ENCODE data around the gene PPP1R12C.
"Not testable (repeated sequence)": the region's sequence is repeated elsewhere in the genome, so short reads cannot be mapped to it uniquely, and the experiment has no call there.

PPP1R12C gene

DNA sequence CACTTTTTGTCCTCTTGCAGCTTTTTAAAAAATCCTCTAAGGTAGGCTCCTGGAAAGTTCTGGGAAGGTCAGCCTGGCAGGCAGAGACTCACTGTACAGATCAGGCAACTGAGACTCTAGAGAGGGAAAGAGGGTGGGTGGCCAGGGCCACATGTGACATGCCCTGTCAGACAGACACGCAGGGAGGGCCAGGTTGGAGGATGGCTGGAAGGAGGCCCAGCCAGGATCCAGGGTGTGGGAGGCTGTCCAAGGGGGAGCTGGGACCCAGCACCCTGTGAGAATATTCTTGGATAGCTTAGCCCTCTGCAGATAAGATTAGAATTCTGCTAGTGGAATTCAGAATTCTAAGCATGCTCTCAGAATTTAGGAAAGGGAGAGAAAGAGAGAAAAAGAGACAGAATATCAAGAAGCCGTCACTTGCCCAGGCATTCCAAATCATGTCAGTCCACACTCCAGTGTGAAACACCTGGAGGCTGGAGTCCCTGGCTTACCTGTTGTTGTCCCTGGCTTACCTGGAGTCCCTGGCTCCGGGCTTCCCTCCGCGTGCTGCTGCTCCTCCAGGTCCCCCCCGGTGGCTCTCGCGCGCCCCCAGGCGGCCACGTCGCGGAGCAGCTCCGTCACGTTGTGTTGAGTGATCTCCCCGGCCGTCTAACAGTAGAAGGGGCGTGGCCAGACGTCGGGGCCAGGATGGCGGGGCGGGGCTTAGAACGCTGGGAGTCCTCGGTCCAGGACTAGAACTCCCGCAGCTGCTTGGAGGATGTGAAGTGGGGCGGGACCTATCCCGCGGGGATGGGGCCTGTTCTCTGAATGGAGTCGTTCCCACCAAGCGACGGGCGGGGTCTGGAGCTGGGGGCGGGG lies 42.9 kb upstream of the PPP1R12C start:
- H3K4me3 ChIP-seq (replicated peaks; ENCODE audit: low read depth, low read length), result no peak overlapping the region
- peak; percentile 85 for DNase-seq (ENCODE audit: low read depth)
- TF ChIP-seq, protein P1, sequence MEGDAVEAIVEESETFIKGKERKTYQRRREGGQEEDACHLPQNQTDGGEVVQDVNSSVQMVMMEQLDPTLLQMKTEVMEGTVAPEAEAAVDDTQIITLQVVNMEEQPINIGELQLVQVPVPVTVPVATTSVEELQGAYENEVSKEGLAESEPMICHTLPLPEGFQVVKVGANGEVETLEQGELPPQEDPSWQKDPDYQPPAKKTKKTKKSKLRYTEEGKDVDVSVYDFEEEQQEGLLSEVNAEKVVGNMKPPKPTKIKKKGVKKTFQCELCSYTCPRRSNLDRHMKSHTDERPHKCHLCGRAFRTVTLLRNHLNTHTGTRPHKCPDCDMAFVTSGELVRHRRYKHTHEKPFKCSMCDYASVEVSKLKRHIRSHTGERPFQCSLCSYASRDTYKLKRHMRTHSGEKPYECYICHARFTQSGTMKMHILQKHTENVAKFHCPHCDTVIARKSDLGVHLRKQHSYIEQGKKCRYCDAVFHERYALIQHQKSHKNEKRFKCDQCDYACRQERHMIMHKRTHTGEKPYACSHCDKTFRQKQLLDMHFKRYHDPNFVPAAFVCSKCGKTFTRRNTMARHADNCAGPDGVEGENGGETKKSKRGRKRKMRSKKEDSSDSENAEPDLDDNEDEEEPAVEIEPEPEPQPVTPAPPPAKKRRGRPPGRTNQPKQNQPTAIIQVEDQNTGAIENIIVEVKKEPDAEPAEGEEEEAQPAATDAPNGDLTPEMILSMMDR (IDR thresholded peaks at IDR 0.05; ENCODE audit: low read length, missing control alignments), result peak; percentile 84

DNA sequence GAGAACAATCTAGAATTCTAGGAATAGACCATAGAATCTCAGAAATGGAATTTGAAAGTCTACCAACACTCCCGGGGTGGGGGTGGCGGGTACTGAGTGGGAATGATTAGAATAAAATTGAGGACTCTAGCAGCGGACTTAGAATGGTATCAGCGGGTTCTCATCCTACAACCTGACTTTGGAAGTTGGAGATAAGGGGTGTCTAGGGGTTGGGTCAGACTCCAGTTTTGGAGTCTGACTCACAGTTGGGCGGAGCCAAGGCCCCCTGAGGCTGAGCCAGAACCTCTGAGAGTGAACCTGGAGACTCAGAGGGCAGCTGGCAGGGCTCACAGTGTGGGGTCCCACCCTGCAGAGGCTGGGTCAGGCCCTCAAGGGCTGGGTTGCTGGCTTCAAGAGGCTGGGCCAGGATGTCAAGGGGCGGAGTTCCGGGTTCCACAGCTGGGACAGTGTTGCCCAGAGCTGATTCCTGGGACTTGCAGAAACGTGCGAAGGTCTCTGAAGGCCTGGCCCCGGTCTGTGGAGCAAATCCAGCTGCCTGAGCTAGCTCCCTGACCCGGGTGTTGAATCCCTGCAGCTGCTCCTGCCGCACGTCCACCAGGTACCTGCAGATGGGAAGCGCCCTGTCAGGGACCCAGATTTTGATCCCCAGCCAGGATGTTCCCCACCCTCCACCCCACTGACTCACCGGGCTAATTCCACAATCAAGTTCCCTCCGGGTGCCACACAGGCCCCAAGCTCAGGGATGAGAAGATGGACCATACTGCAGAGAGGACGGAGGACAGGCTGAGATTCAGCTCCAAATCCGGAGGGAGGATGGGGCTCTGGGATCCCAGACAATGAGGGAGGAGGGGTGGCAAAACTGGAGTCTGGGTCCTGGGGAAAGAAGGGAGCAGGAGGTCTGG lies 41.7 kb upstream of the PPP1R12C start:
- TF ChIP-seq, protein P1 (IDR thresholded peaks at IDR 0.05; ENCODE audit: low read length, missing control alignments), result no peak
- H3K4me3 ChIP-seq (replicated peaks; ENCODE audit: low read depth, low read length), result no peak overlapping the region
- DNase-seq (ENCODE audit: low read depth), result peak; percentile 49

DNA sequence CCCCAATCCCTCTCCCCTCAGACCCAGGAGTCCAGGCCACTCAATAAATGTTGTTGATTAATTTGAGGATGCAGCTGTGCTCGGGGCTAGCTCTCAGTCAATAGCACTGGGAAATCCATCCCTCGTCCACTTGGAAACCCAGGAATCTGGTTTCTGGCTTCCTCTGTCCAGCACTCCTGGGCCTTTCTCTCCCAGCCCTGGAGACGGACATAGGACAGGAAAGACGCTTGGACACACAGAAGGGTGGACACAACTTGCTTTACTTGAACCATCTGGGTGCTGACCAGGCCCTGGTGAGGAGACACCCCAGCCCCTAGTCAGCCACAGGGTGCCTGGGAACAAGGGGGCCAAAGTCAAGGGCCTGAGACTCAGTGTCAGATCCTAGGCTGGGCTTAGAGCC lies 41.0 kb upstream of the PPP1R12C start:
- TF ChIP-seq, protein P1 (IDR thresholded peaks at IDR 0.05; ENCODE audit: low read length, missing control alignments), result no peak
- DNase-seq (ENCODE audit: low read depth), result no peak
- no peak overlapping the region for H3K4me3 ChIP-seq (replicated peaks; ENCODE audit: low read depth, low read length)

DNA sequence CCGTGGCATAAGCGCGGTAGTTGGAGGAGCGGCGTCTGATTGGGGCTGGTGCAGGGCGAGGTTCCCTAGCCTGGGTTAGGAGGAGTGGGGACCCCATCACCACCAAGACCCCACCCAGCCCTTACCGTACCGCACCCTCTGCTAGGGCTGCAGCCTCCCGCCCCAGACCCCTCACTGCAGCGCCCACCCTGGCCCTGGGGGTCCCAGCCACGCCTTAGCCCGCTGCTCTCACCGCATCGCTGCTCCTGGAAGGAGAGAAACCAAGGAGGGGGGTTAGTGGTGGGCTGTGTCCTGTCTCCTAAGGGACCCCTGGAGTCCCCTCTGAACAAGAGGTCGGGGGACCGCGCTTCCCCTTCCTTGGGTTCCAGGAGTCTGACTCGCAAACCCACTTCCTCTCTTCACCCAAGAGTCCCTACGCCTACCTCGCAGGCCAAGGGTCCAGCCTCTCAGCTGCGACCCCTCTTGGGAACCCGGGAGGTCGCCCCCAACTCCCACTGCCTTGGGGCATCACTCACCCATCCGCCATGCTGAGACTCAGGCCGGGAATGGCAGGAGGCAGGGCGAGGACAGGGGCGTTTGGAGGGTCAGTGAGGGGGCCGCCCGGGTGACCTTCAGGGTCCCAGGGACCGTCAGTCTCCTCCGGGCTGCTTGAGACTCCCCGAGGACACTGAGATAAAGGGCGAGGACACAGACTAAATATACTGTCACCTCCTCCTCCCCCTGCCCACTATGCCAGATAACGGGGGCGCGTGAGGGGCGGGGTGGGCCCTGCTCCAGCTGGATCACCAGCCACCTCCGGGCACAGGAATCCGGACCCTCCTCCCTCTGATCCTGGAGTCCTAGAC lies 39.8 kb upstream of the PPP1R12C start, which contains the start of gene TNNI3:
TSS of gene TNNI3 (minus strand) at position 669 of the 845 bp plus-strand sequence. CDS start at position 526, 143 bp downstream.
- no peak for DNase-seq (ENCODE audit: low read depth)
- TF ChIP-seq, protein P1 (IDR thresholded peaks at IDR 0.05; ENCODE audit: low read length, missing control alignments), result no peak
- no peak within 1 kb of the TSS for H3K4me3 ChIP-seq (replicated peaks; ENCODE audit: low read depth, low read length)

DNA sequence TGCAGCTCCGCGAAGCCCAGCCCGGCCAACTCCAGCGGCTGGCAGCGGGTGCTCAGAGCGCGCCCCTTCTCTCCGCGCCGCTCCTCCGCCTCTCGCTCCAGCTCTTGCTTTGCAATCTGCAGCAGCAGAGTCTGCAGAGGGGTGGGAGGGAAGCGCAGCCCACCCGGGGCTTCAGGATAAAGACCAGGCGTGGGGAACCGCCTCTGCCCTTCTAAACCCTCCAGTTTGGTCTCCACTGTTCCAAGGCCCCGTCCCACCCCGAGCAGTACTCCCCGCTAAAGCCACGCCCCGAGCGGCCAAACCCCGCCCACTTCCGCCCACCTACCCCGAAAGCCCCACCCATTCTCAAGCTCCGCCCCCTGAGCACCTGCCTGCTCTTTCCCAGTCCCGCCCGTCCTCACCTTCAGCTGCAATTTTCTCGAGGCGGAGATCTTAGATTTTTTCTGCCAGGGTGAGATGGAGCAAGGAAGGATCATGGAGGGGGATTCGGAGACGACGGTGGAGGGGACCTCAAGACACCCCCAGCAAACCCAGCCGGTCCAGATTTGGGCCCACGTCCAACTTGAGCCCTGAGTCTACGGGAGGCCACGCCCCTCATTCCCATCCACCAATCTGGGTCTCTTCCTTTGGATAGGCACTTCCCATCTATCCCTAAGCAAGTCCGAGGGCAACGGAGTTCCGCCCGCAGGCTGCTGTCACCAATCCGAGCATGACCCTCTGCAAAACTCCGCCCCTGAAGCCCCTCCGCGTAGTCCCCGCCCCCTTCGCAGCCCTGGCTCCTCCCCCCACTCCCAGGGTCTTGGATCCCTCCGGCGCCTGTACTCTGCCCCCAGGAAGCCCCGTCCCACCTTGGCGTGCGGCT lies 39.0 kb upstream of the PPP1R12C start:
- no peak overlapping the region for H3K4me3 ChIP-seq (replicated peaks; ENCODE audit: low read depth, low read length)
- DNase-seq (ENCODE audit: low read depth), result peak; percentile 40
- TF ChIP-seq, protein P1 (IDR thresholded peaks at IDR 0.05; ENCODE audit: low read length, missing control alignments), result no peak

DNA sequence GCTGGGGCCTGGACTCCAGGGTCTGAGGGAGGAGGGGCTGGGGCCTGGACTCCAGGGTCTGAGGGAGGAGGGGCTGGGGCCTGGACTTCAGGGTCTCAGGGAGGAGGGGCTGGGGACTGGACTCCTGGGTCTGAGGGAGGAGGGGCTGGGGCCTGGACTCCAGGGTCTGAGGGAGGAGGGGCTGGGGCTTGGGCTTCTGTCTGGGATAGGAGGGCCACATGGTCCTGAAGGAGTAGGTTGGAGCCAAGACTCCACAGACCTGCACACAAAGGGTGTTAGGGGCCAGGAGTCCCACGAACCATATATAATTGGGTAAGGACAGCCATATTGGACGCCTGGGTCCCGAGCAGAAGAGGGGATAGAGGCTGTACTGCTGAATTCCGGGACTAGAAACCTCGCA lies 38.3 kb upstream of the PPP1R12C start:
- not testable (repeated sequence) for H3K4me3 ChIP-seq (replicated peaks; ENCODE audit: low read depth, low read length); DNase-seq (ENCODE audit: low read depth)
